Measurements from ENCODE around the gene LAMA2.

LAMA2 gene

GRCh38 chr6:129096651-129097290, 213.8 kb downstream of the LAMA2 start:
- no peak for DNase-seq

GRCh38 chr6:129098061-129098553, 215.2 kb downstream of the LAMA2 start:
- DNase-seq: no peak

- DNase-seq: no peak
These were observed 216.8 kb downstream of the LAMA2 start for GRCh38 chr6:129099696-129100095.

GRCh38 chr6:129100164-129100563, 217.2 kb downstream of the LAMA2 start:
- DNase-seq: no peak

- DNase-seq: no peak
These were observed 219.8 kb downstream of the LAMA2 start for GRCh38 chr6:129102741-129103140.

- no peak for DNase-seq
These were observed 221.2 kb downstream of the LAMA2 start for GRCh38 chr6:129104131-129104530.

- DNase-seq: no peak
These were observed 221.6 kb downstream of the LAMA2 start for GRCh38 chr6:129104560-129104959.

- no peak for DNase-seq
These were observed 222.1 kb downstream of the LAMA2 start for GRCh38 chr6:129105035-129105434.

- no peak for DNase-seq
These were observed 222.9 kb downstream of the LAMA2 start for GRCh38 chr6:129105793-129106192.

- no peak for DNase-seq
These were observed 225.4 kb downstream of the LAMA2 start for GRCh38 chr6:129108337-129108736.

GRCh38 chr6:129110690-129111343, 227.9 kb downstream of the LAMA2 start:
- DNase-seq: no peak

GRCh38 chr6:129111346-129111745, 228.4 kb downstream of the LAMA2 start:
- DNase-seq: no peak

- DNase-seq: no peak
These were observed 228.9 kb downstream of the LAMA2 start for GRCh38 chr6:129111853-129112252.

- DNase-seq: no peak
These were observed 229.7 kb downstream of the LAMA2 start for GRCh38 chr6:129112591-129112990.

- no peak for DNase-seq
These were observed 230.7 kb downstream of the LAMA2 start for GRCh38 chr6:129113637-129114036.

GRCh38 chr6:129114636-129115391, 231.9 kb downstream of the LAMA2 start:
- no peak for DNase-seq

- no peak for DNase-seq
These were observed 232.5 kb downstream of the LAMA2 start for GRCh38 chr6:129115471-129115870.

- DNase-seq: no peak
These were observed 234.4 kb downstream of the LAMA2 start for GRCh38 chr6:129117355-129117754.

GRCh38 chr6:129120856-129121638, 238.1 kb downstream of the LAMA2 start:
- no peak for DNase-seq

GRCh38 chr6:129124347-129124746, 241.4 kb downstream of the LAMA2 start:
- DNase-seq: no peak

- DNase-seq: no peak
These were observed 247.2 kb downstream of the LAMA2 start for GRCh38 chr6:129130106-129130505.

- DNase-seq: no peak
These were observed 248.2 kb downstream of the LAMA2 start for GRCh38 chr6:129130959-129131681.
